DND-41 (cell line): ENCODE measurements around the gene ITM2B.

Experiments
- ATAC-seq: fragments of 200-7000 bp; cut with Tn5 transposase; 3 replicates; pipeline ENCODE4 v1.9.1; 2021; ENCODE audit warnings: low read depth; ENCODE audit not compliant: insufficient read depth
- DNase-seq: peaks from one replicate; pipeline ENCODE4 v3.0.0-alpha.2; 2020
- H2AFZ ChIP-seq: 2 replicates; pipeline ENCODE4 v1.6.0; 2012; ENCODE audit warnings: low read depth, low read length
- H3K27ac ChIP-seq: 2 replicates; pipeline ENCODE4 v1.5.1; 2012; ENCODE audit warnings: low read length, inconsistent platforms
- H3K27me3 ChIP-seq: fragments of 200-600 bp; sonication (generic); 2 replicates; pipeline ENCODE4 v1.6.0; 2012; ENCODE audit warnings: low read length, mild to moderate bottlenecking, inconsistent platforms; ENCODE audit not compliant: insufficient read depth, poor library complexity
- H3K36me3 ChIP-seq: 2 replicates; pipeline ENCODE4 v1.5.1; 2012; ENCODE audit warnings: low read length, inconsistent platforms; ENCODE audit not compliant: insufficient read depth
- H3K4me1 ChIP-seq: 2 replicates; pipeline ENCODE4 v1.5.1; 2012; ENCODE audit warnings: mild to moderate bottlenecking, low read length; ENCODE audit not compliant: insufficient read depth
- H3K4me2 ChIP-seq: 2 replicates; pipeline ENCODE4 v1.6.0; 2012; ENCODE audit warnings: mild to moderate bottlenecking, moderate library complexity, low read length, inconsistent platforms; ENCODE audit not compliant: insufficient read depth
- H3K4me3 ChIP-seq, 2 experiments: fragments of 200-600 bp in 1 of 2; shearing (Covaris generic) in 1 of 2; 2 replicates each; pipeline ENCODE4 v1.5.1; 2012 to 2016; ENCODE audit warnings: inconsistent platforms in 2 of 2, low read length in 2 of 2, mild to moderate bottlenecking in 2 of 2, low read depth in 1 of 2, moderate library complexity in 1 of 2
- H3K79me2 ChIP-seq: 2 replicates; pipeline ENCODE4 v1.6.0; 2012; ENCODE audit warnings: low read length, inconsistent platforms; ENCODE audit not compliant: insufficient read depth
- H3K9ac ChIP-seq: 2 replicates; pipeline ENCODE4 v1.6.0; 2012; ENCODE audit warnings: low read depth, mild to moderate bottlenecking, inconsistent platforms, low read length, moderate library complexity
- H3K9me3 ChIP-seq: 2 replicates; pipeline ENCODE4 v1.5.1; 2012; ENCODE audit warnings: low read length, moderate library complexity, mild to moderate bottlenecking, inconsistent platforms; ENCODE audit not compliant: insufficient read depth, severe bottlenecking
- H4K20me1 ChIP-seq: 2 replicates; pipeline ENCODE4 v1.6.0; 2012; ENCODE audit warnings: low read length; ENCODE audit not compliant: insufficient read depth
- EZH2 ChIP-seq: IDR thresholded peaks from 3 replicates; pipeline ENCODE4 v1.6.1; 2012; ENCODE audit warnings: borderline replicate concordance, low read depth, mild to moderate bottlenecking, moderate library complexity, low read length, inconsistent platforms; ENCODE audit not compliant: severe bottlenecking
- TF ChIP-seq, protein P1 (sequence below): IDR thresholded peaks from 2 replicates; pipeline ENCODE4 v1.5.1; 2012; ENCODE audit warnings: borderline replicate concordance, low read length, moderate library complexity, mild to moderate bottlenecking; ENCODE audit not compliant: poor library complexity, severe bottlenecking; ENCODE audit errors: extremely low read depth

The ITM2B gene

DNA sequence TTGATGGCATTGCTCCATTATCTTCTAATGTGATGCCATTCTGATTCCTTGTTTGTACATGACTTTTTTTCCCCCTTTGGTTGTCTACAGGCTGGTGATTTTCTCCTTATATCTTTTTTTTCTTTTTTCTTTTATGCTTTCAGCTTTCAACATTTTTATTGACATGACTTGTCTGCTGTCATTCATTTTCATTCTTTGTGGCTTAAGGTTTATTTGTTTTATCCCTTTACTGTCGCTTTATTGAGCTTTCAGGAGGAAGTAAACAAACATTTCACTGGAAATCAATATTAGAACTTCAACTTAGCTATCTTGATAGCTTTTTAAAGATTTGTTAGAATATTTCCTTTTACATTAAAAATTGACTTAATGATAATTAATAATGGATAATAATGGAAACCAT lies 9.7 kb downstream of the ITM2B start:
- H3K79me2 ChIP-seq: peaks cover 98% of the 10 kb centered on the region
- peaks cover 46% of the 10 kb centered on the region for H3K36me3 ChIP-seq
- H3K4me2 ChIP-seq: no peak overlapping the region
- H3K27me3 ChIP-seq: no peaks in the 10 kb centered on the region
- no peak overlapping the region for H2AFZ ChIP-seq
- H3K4me1 ChIP-seq: peaks cover 2% of the 10 kb centered on the region; the same call in 1 of the 2 replicates
- no peak overlapping the region for H3K9ac ChIP-seq
- no peak for ATAC-seq
- H4K20me1 ChIP-seq: peaks cover 9% of the 10 kb centered on the region; the same call in 1 of the 2 replicates
- no peak for DNase-seq
- TF ChIP-seq EZH2: no peak
- TF ChIP-seq, protein P1, sequence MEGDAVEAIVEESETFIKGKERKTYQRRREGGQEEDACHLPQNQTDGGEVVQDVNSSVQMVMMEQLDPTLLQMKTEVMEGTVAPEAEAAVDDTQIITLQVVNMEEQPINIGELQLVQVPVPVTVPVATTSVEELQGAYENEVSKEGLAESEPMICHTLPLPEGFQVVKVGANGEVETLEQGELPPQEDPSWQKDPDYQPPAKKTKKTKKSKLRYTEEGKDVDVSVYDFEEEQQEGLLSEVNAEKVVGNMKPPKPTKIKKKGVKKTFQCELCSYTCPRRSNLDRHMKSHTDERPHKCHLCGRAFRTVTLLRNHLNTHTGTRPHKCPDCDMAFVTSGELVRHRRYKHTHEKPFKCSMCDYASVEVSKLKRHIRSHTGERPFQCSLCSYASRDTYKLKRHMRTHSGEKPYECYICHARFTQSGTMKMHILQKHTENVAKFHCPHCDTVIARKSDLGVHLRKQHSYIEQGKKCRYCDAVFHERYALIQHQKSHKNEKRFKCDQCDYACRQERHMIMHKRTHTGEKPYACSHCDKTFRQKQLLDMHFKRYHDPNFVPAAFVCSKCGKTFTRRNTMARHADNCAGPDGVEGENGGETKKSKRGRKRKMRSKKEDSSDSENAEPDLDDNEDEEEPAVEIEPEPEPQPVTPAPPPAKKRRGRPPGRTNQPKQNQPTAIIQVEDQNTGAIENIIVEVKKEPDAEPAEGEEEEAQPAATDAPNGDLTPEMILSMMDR: no peak
- H3K27ac ChIP-seq: no peak overlapping the region
- H3K4me3 ChIP-seq: no peak overlapping the region
- H3K9me3 ChIP-seq: no peaks in the 10 kb centered on the region

DNA sequence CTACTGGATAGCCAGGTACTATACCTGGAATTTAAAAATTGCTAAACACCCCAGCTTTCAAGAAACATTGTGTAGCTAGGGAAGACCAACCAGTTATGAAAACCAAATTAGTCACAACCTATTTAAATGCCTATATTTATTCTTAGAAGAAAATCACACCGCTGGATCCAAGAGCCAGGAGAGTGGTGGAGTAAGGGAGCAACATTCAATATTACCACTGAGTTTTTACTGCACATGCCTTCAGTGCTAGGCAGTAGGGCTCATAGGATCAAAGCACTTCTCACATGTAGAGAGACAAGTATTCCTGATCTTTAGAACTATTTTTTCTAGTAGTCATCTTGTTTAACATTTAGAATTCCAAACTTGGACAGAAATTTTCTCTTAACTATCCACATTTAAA lies 11.2 kb downstream of the ITM2B start:
- Histone ChIP-seq H3K9ac (no peak overlapping the region), H3K27me3 (no peaks in the 10 kb centered on the region), H3K4me2 (no peak overlapping the region), H3K4me1 (no peaks in the 10 kb centered on the region; the same call in 1 of the 2 replicates), H3K27ac (no peak overlapping the region), H3K9me3 (no peaks in the 10 kb centered on the region), H4K20me1 (peaks cover 15% of the 10 kb centered on the region; the same call in 1 of the 2 replicates), H3K4me3 (no peak overlapping the region), H3K36me3 (peaks cover 41% of the 10 kb centered on the region), H3K79me2 (peaks cover 98% of the 10 kb centered on the region), H2AFZ (no peak overlapping the region)
- DNase-seq (no peak), ATAC-seq (no peak)
- TF ChIP-seq, protein P1: no peak
- no peak for TF ChIP-seq EZH2

DNA sequence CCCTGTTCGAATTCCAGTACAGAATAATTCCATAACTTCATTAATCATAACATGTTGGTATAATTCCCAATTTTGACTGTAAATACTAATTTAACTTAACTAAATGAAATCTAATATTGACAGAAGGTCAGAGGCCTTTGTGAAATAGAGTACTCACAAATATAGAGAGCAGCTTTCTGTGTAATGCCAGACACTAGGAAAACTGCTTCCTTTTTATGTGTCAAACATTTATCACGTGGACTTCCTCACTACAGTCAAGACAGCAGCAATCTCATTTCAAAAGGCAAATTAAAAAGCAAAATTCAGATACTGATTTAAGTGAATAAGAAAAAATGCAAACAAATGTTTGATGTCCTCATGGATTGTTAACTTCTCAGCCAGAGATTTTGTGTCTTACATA lies 13.1 kb downstream of the ITM2B start:
- no peak for TF ChIP-seq EZH2
- TF ChIP-seq, protein P1: no peak
- Histone ChIP-seq H3K4me1 (no peaks in the 10 kb centered on the region), H3K9ac (no peak overlapping the region), H3K4me2 (no peak overlapping the region), H3K79me2 (peaks cover 97% of the 10 kb centered on the region), H3K27ac (no peak overlapping the region), H3K9me3 (no peaks in the 10 kb centered on the region), H3K27me3 (no peaks in the 10 kb centered on the region), H2AFZ (no peak overlapping the region), H3K4me3 (no peak overlapping the region), H4K20me1 (peaks cover 15% of the 10 kb centered on the region; the same call in 1 of the 2 replicates), H3K36me3 (peaks cover 25% of the 10 kb centered on the region)
- ATAC-seq (no peak), DNase-seq (no peak)

DNA sequence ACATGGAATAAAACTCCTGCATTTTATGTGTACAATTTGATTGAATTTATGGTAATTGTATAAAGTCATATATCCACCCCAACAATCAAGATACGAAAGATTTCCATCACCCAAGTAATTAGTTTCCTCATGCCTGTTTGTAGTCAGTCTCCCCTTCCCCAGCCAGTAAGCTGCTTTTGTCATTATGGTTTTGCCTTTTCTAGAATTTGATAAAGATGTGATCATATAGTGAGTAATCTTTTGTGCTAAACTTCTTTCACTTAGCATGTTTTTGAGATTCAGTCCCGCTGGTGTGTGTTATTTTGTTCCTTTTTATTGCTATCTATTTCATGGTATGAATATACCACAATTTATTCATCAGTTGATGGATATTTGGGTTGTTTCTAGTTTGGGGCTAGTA lies 16.0 kb downstream of the ITM2B start:
- Histone ChIP-seq H3K36me3 (peaks cover 17% of the 10 kb centered on the region), H3K4me3 (no peak overlapping the region), H3K9me3 (no peaks in the 10 kb centered on the region), H2AFZ (no peak overlapping the region), H3K4me1 (no peaks in the 10 kb centered on the region), H3K4me2 (no peak overlapping the region), H3K9ac (no peak overlapping the region), H3K27me3 (no peaks in the 10 kb centered on the region), H4K20me1 (peaks cover 25% of the 10 kb centered on the region), H3K27ac (no peak overlapping the region), H3K79me2 (peaks cover 96% of the 10 kb centered on the region)
- ATAC-seq (no peak), DNase-seq (no peak)
- no peak for TF ChIP-seq EZH2
- TF ChIP-seq, protein P1: no peak
